Activated T-helper 1 cell treated with anti-CD3 and anti-CD28 coated beads, Interleukin-2, amount 50 U/mL, for 16 hours (primary cell): ENCODE measurements around the gene PNMA6E.

ENCODE experiments used
- DNase-seq, 2 donors: peaks; one replicate each; pipeline ENCODE4 v3.0.0-alpha.2; 2020; ENCODE audit warnings: low read depth in 1 of 2, low spot score in 1 of 2

PNMA6E gene

DNA sequence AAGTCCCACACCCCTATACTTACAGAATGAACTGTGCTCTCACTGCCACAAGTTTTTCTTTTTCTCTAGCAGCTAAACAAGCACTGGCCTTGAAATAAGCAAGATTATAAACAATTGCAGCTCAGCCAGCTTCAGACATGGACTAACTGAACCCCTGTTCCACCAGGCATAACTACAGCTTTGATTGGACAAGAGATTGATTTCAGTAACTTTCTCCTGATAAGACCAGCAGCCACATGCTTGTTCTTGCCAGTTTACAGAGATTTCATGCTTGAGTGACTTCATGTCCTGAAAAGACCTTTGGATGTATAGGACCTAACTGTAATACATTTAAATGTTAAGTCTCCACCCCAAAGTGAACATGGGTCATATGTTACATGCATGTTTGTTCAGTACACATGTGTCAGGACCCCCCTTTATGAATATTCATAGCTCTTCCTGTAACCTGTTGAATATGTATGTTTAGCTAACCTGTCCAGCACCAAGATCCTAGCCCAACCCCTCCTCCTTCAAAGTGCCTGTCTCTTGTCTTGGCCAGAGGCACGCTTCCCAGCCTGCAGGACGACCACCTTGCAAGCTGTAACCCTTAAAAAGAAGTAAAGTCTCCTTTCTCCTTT lies 39.3 kb downstream of the PNMA6E start:
- no peak for DNase-seq

DNA sequence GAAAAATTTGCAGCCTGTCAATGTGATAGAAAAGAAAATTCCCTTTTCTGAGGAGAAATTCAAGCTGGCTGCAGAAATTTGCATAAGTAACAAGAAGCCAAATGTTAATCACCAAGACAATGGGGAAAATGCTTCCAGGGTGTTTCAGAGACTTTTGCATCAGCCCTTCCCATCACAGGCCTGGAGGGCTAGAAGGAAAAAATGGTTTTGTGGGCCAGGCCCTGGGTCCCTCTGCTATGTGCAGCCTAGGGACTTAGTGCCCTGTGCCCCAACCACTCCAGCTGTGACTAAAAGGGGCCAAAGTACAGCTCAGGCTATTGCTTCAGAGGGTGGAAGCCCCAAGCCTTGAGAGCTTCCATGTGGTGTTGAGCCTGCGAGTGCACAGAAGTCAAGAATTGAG lies 43.3 kb downstream of the PNMA6E start:
- DNase-seq: no peak

- DNase-seq: no peak
These were observed 47.7 kb downstream of the PNMA6E start for GRCh38 chrX:153353416-153353815.

- no peak for DNase-seq
These were observed 48.3 kb downstream of the PNMA6E start for GRCh38 chrX:153352858-153353257.

DNA sequence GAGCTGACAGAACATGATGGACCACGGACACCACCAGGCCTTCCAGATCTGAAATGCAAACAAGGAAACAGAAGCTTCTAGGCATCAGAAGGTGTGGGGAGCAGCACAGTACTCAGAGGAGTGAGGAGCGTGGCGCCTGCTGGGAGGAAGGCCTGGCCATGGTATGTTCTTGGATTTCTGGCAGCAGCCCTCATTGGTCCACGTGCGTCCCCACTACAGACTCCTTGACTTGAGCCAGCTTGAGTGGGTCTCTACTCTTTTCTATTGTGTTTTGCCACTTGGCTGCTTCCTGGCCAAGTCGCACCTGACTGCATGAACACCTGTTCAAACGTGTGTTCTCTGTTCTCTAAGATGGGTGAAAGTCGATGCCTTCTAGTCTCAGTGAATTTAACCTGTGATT lies 49.2 kb downstream of the PNMA6E start:
- no peak for DNase-seq

DNA sequence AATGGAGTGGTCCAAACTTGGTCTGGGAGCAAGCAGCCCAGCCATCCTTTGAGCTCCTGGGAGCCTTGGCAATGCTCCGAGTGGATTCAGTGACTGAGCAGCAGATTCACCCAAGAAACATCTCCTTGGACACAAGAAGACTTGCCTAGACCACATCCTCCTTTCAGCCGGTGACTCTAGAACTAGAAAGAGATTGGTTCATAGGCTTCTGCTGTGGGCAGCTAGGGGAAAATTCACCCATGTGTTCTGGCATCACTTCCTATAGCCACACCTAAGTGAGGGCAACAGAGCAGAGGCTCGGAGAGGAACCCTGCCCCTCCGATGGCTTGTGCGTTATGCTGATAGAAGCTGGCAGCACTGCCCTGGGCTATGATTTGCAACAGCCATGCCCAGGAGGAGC lies 51.2 kb downstream of the PNMA6E start:
- no peak for DNase-seq

DNA sequence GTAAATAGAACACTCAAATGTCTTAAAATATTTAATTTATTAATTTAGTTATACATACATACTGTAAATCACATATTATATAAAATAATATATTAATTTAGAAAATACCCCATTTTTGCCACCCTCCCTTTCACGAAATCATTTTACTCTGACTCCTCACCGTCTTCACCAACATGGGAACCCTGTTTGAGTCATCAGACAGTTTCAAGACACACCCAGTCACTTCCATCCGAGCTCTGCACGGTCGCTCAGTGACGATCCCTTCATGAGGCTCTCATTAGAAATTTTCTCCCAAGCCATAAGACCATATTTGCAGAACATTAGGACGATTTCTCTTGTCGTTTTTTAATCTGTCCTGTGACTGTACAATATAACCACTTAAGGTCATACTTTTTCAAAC lies 52.7 kb downstream of the PNMA6E start:
- no peak for DNase-seq

DNA sequence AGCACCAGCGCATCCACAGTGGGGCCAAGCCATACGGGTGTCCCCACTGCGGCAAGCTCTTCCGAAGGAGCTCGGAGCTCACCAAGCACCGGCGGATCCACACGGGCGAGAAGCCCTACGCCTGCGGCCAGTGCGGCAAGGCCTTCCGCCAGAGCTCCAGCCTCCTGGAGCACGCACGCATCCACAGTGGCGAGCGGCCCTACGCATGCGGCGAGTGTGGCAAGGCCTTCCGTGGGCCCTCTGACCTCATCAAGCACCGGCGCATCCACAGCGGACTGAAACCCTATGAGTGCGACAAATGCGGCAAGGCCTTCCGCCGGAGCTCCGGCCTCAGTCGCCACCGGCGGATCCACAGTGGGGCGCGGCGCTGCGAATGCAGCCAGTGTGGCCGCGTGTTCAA lies 53.6 kb downstream of the PNMA6E start:
- DNase-seq: no peak
